ENCODE data around the gene CTDSPL. TPM values are rescaled to one million over a fixed set of nuclear protein-coding genes. Genes with fewer than 3 reads are reported as not detected.

CTDSPL gene
- total RNA-seq, 1 experiment from 2014 or later = 34.4 TPM

DNA sequence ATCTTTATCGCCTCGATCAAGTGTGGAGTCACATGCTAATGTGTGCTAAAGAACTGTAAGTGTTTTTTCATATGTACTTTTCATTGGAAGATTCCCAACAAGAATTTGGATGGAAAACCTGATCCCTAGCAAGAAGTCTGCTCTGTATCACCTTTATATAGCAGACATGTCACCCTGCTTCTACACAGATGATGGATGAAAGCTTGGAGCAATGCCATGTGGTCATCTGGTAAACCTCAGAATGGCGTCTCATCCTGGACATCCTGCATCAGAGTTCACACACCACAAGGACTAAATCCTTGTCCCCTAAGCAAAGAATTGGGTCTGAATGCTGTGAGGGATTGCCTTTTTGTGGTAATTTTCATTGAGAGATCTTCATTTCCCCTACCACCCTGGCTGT is 42.1 kb upstream of the CTDSPL start:
- Histone ChIP-seq H3K27ac (ENCODE audit: low read depth, low read length) (no peak overlapping the region), H3K4me3 (replicated peaks in 1 of 2; ENCODE audit: low read depth in 1 of 2, low read length in 2 of 2) (no peak overlapping the region), H3K79me2 (ENCODE audit: insufficient read depth, low read length) (no peaks in the 10 kb centered on the region), H3K27me3 (ENCODE audit: insufficient read depth, low read length) (peaks cover 41% of the 10 kb centered on the region), H4K20me1 (ENCODE audit: insufficient read depth) (no peaks in the 10 kb centered on the region), H3K9ac (ENCODE audit: low read length) (no peak overlapping the region), H3K9me3 (ENCODE audit: control insufficient read depth in 1 of 2, insufficient read depth in 1 of 2, low read depth in 1 of 2, low read length in 2 of 2) (no peaks in the 10 kb centered on the region), H3K4me2 (ENCODE audit: low read length) (no peak overlapping the region), H3K36me3 (ENCODE audit: control insufficient read depth in 1 of 2, insufficient read depth in 2 of 2, low read length in 2 of 2) (no peaks in the 10 kb centered on the region), H2AFZ (ENCODE audit: low read depth, low read length, poor library complexity, severe bottlenecking) (no peak overlapping the region), H3K9me2 (ENCODE audit: insufficient read depth) (no peaks in the 10 kb centered on the region), H3K4me1 (ENCODE audit: control insufficient read depth in 1 of 2, insufficient read depth in 2 of 2, low read length in 2 of 2) (no peaks in the 10 kb centered on the region)
- RAD21 ChIA-PET (ENCODE audit: low non-redundant PET in 1 of 2, low total read pairs in 2 of 2, uncharacterized antibody in 2 of 2, unreplicated experiment in 2 of 2) = no interaction called here
- POLR2A ChIA-PET = no interaction called here
- CTCF ChIA-PET = no interaction called here
- ATAC-seq = no peak
- no peak for DNase-seq (ENCODE audit: low read depth, low spot score)
- intact Hi-C loops (cut with micrococcal nuclease) = no loop called here
- TF ChIP-seq, protein P1, sequence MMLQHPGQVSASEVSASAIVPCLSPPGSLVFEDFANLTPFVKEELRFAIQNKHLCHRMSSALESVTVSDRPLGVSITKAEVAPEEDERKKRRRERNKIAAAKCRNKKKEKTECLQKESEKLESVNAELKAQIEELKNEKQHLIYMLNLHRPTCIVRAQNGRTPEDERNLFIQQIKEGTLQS (IDR thresholded peaks at IDR 0.05) = no peak
- no peak for TF ChIP-seq EZH2 (IDR thresholded peaks at IDR 0.05)
- TF ChIP-seq EZH2phosphoT487 (IDR thresholded peaks at IDR 0.05; ENCODE audit: borderline replicate concordance) = no peak
- TF ChIP-seq YY1 (IDR thresholded peaks at IDR 0.05; ENCODE audit: extremely low read depth, insufficient replicate concordance, low read depth, low read length) = no peak
- no peak for TF ChIP-seq CBX3 (IDR thresholded peaks at IDR 0.05; ENCODE audit: low read depth)
- TF ChIP-seq ZFX (IDR thresholded peaks at IDR 0.05) = no peak
- TF ChIP-seq FOSL1 (IDR thresholded peaks at IDR 0.05; ENCODE audit: low read depth) = no peak
- no peak for TF ChIP-seq RAD21 (IDR thresholded peaks at IDR 0.05; ENCODE audit: low read depth)
- TF ChIP-seq JUND (IDR thresholded peaks at IDR 0.05) = no peak
- TF ChIP-seq SRF (IDR thresholded peaks at IDR 0.05; ENCODE audit: low read depth) = no peak
- no TSS peak for BruUV-seq (replicated peaks)

DNA sequence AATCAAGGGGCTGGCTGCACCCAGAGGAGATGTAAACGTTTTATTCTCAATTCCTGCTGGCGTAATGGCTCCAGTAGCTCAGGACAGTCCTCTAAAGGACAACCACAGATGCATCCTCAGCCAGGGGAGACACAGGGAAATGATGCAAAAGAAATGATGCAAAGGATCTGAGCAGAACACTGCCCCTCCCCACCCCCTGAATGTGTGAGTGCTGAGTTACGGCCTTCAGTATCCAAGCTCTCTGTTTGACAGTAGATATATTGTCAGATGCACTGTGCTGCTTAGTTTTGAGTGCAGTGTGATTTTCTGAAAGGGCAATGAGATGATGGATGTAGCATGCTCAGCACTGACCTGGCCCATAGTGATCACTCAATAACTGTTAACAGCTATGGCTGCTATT is 41.4 kb upstream of the CTDSPL start:
- BruUV-seq (replicated peaks) = no TSS peak
- Histone ChIP-seq H3K9me2 (ENCODE audit: insufficient read depth) (no peaks in the 10 kb centered on the region), H3K9ac (ENCODE audit: low read length) (no peak overlapping the region), H2AFZ (ENCODE audit: low read depth, low read length, poor library complexity, severe bottlenecking) (no peak overlapping the region), H3K79me2 (ENCODE audit: insufficient read depth, low read length) (no peaks in the 10 kb centered on the region), H3K27me3 (ENCODE audit: insufficient read depth, low read length) (peaks cover 48% of the 10 kb centered on the region), H3K4me3 (replicated peaks in 1 of 2; ENCODE audit: low read depth in 1 of 2, low read length in 2 of 2) (no peak overlapping the region), H3K9me3 (ENCODE audit: control insufficient read depth in 1 of 2, insufficient read depth in 1 of 2, low read depth in 1 of 2, low read length in 2 of 2) (no peaks in the 10 kb centered on the region), H3K4me1 (ENCODE audit: control insufficient read depth in 1 of 2, insufficient read depth in 2 of 2, low read length in 2 of 2) (no peaks in the 10 kb centered on the region), H3K36me3 (ENCODE audit: control insufficient read depth in 1 of 2, insufficient read depth in 2 of 2, low read length in 2 of 2) (no peaks in the 10 kb centered on the region), H4K20me1 (ENCODE audit: insufficient read depth) (no peaks in the 10 kb centered on the region), H3K4me2 (ENCODE audit: low read length) (no peak overlapping the region), H3K27ac (ENCODE audit: low read depth, low read length) (no peak overlapping the region)
- ChIA-PET CTCF (no interaction called here), RAD21 (ENCODE audit: low non-redundant PET in 1 of 2, low total read pairs in 2 of 2, uncharacterized antibody in 2 of 2, unreplicated experiment in 2 of 2) (no interaction called here), POLR2A (no interaction called here)
- no peak for ATAC-seq
- TF ChIP-seq FOSL1 (IDR thresholded peaks at IDR 0.05; ENCODE audit: low read depth) = no peak
- TF ChIP-seq, protein P2, sequence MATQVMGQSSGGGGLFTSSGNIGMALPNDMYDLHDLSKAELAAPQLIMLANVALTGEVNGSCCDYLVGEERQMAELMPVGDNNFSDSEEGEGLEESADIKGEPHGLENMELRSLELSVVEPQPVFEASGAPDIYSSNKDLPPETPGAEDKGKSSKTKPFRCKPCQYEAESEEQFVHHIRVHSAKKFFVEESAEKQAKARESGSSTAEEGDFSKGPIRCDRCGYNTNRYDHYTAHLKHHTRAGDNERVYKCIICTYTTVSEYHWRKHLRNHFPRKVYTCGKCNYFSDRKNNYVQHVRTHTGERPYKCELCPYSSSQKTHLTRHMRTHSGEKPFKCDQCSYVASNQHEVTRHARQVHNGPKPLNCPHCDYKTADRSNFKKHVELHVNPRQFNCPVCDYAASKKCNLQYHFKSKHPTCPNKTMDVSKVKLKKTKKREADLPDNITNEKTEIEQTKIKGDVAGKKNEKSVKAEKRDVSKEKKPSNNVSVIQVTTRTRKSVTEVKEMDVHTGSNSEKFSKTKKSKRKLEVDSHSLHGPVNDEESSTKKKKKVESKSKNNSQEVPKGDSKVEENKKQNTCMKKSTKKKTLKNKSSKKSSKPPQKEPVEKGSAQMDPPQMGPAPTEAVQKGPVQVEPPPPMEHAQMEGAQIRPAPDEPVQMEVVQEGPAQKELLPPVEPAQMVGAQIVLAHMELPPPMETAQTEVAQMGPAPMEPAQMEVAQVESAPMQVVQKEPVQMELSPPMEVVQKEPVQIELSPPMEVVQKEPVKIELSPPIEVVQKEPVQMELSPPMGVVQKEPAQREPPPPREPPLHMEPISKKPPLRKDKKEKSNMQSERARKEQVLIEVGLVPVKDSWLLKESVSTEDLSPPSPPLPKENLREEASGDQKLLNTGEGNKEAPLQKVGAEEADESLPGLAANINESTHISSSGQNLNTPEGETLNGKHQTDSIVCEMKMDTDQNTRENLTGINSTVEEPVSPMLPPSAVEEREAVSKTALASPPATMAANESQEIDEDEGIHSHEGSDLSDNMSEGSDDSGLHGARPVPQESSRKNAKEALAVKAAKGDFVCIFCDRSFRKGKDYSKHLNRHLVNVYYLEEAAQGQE (IDR thresholded peaks at IDR 0.05; ENCODE audit: low read depth) = no peak
- no peak for TF ChIP-seq CEBPB (IDR thresholded peaks at IDR 0.05; ENCODE audit: low read depth)
- intact Hi-C loops (cut with micrococcal nuclease) = no loop called here
- no peak for DNase-seq (ENCODE audit: low read depth, low spot score)

Measured in HCT116 (cell line).